Measurements from ENCODE around the gene PLPPR2. TPM values are rescaled to one million over a fixed set of nuclear protein-coding genes. Genes with fewer than 3 reads are reported as not detected.
A peak's percentile ranks its signal among the peaks of the same experiment; 100 is the strongest.
"Not testable (repeated sequence)": the region's sequence is repeated elsewhere in the genome, so short reads cannot be mapped to it uniquely, and the experiment has no call there.

PLPPR2 gene, protein sequence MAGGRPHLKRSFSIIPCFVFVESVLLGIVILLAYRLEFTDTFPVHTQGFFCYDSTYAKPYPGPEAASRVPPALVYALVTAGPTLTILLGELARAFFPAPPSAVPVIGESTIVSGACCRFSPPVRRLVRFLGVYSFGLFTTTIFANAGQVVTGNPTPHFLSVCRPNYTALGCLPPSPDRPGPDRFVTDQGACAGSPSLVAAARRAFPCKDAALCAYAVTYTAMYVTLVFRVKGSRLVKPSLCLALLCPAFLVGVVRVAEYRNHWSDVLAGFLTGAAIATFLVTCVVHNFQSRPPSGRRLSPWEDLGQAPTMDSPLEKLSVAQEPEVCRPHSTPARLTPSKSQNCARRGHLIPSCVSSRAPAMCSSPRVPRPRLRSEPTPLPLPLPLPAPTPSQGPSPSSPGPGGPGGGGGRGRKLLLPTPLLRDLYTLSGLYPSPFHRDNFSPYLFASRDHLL
- 13.7 TPM for total RNA-seq
- long read RNA-seq, partial matches to known transcripts: 10 of 24 reads
- long read RNA-seq, other reads (novel, unspliced or antisense): 10 of 24 reads

DNA sequence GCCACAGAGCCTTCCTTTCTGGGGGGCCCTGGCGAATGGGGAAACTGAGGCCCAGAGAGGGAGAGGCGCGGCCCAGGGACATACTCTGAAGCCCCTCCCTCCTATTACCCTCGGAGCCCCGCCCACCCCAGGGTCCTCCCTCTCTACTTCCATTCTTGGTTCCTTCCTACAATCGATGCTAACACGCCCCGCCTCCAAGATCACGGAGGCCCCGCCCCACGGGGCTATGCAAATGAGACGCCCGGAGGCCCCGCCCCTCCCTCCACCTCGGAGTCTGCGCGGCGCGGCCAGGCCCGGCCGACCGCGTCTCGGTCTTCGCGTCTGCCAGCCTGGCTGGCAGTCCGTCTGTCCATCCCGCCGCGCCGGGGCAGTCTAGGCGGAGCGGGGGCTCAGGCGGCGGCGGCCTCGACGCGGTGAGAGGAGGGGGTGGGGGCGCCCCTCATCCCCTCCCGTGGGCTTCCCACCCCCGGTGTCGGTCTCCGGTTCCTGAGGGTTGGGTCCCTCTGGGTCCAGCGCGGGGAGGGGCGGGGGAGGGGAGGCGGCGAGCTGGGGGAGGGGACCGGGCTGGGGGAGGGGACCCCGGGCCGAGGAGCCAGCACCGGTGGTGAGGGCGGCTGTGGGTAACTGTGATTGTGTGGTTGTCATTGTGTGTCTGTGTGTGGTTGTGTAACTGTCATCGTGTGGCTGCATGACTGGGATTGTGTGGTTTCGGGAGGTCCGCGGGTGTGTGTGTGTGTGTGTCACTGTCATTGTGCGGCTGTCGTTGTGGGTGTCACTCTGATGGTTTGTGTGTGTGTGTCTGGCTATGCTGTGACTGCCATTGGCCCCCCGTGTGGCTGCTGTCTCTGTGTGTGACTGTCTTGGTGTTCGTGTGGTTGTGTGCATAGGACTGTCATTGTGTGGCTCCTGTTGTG lies at the start of gene PLPPR2:
TSS of gene PLPPR2 (plus strand) at position 273 of the 914 bp plus-strand sequence. CDS start 2,242 bp downstream, outside the sequence.
- peak; percentile 98 for DNase-seq
- peak; percentile 98 for ATAC-seq (ENCODE audit: poor library complexity)
- intact Hi-C loops (cut with DNase I): no loop called here

- no peak for DNase-seq
- intact Hi-C loops (cut with DNase I): no loop called here
- ATAC-seq (ENCODE audit: poor library complexity): no peak
Observed at GRCh38 chr19:11306337-11306736, 48.9 kb upstream of the PLPPR2 start.

GRCh38 chr19:11320278-11320995 lies 34.8 kb upstream of the PLPPR2 start:
- intact Hi-C loops (cut with DNase I); DNase-seq; ATAC-seq (ENCODE audit: poor library complexity): not testable (repeated sequence)

DNA sequence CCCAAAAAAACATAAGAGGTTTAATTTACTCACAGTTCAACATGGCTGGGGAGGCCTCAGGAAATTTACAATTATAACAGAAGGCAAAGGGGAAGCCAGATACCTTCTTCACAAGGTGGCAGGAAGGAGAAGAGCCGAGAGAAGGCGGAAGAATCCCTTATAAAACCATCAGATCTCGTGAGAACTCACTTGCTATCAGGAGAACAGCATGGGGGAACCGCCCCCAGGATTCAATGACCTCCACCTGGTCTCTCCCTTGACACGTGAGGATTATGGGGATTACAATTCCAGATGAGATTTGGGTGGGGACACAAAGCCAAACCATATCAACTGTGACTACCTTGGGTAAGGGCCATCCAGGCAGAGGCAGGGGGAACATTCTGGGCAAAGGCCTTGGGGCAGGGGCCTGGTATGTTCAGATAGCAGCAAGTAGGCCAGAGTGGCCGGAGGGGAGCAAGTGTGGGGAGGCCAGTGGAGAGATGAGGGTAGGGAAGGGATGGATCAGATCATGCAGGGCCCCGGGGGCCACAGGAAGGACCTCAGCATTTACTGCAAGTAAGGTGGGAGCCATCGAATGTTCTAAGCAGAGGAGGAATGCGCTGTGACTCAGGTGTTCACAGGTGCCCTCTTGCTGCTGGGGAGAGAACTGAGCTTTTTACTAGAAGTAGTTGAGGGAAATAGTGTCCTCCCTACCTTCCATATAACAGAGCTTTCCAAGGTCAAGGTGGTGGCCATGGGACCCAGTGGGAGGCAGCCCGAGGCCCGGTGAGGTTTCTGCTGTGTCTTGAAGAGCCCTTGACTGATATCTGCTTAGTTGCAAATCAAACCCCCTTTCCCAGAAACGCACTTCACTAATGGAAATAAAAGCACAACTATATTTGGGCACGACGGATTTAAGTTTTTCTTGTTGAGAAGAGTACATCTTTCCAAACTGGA lies 33.8 kb upstream of the PLPPR2 start:
- ATAC-seq (ENCODE audit: poor library complexity): no peak
- intact Hi-C loops (cut with DNase I): no loop called here
- DNase-seq: no peak

- ATAC-seq (ENCODE audit: poor library complexity): no peak
Observed at GRCh38 chr19:11322269-11323024, 32.8 kb upstream of the PLPPR2 start.

DNA sequence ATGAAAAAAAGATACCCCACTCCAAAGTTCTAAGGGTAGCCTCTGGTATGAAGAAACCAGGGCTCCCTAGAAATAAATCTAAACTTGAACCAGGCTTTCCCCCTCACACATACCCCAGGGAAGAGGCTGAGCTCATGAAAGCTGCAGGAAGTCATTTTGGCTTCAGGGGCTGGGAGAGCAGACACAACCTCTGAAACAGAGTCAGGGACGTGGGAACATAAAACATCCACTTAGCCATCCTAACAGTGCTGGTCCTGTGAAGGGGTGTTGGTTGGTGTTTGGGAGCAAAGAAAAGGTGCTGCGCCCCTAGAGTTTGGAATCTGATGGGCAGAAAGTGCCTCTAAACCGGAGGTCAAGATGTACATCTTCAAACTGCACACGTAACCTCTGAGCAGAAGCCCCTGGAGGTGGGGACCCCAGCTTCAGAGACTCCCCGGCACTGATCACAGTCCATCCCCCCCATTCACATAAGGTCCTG lies 31.6 kb upstream of the PLPPR2 start:
- no peak for DNase-seq
- ATAC-seq (ENCODE audit: poor library complexity): peak; percentile 13
- intact Hi-C loops (cut with DNase I): no loop called here

More at GRCh38 chr19:11322269-11323024, 32.8 kb upstream of the PLPPR2 start:
- no peak for DNase-seq
- intact Hi-C loops (cut with DNase I): no loop called here

DNA sequence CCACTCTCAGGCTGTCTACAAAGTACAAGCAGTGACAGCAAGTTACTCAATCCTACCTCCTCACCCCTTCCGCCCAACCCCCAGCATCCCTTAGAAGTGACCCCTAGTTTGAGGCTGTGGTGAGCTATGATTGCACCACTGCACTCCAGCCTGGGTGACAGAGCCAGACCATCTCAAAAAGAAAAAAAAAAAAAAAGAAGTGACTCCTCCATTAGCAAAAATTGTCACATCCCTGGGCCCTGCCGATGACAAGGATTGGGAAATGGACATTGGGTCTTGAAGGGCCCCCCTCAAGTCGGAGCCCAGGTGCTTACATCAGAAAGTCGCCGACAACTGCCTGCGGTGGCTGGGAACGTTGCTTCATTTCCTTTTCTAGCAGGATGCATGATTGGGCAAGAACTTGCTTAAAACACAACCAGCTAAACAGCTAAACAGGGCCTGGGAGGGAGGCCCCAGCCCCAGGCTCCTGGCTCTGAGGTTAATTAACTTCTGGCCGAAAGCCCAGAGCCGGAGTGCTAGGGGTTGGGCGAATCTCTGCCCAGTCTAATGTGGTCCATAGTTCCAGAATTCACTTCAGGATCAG lies 31.1 kb upstream of the PLPPR2 start:
- ATAC-seq (ENCODE audit: poor library complexity): peak; percentile 93
- DNase-seq: peak; percentile 86
- intact Hi-C loops (cut with DNase I): no loop called here

DNA sequence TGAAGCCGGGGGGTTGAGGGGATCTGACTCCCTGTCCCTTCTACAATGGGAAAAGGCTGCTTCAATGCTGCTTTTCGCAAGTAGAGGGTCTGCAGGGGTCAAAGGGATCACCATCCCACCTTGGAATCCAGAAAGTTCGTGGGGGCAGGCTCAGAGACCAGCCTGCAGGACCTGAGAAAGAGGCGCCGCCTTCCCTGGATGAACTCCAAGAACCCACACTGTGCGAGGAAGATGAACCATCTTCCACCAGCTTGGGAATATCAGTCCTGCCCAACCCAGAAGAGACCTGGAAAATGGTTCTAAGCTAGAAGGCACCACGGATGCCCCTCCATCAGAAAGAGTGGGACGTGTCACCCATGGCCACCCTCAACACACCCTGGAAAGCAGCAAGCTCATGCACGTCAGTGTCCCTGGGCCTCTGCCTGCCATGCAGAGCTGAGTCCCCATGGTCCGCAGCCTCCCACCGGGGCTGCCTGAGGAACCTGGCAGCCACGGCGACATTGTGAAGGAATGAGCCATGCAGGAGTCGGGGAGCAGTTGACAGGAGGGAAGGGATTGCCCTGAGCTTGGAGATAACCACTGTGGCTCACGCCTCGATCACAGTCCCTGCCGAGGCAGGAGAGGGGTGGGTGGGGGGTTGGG lies 30.4 kb upstream of the PLPPR2 start:
- DNase-seq: peak; percentile 44
- intact Hi-C loops (cut with DNase I): no loop called here
- no peak for ATAC-seq (ENCODE audit: poor library complexity)

- ATAC-seq (ENCODE audit: poor library complexity) (no peak), DNase-seq (no peak)
- intact Hi-C loops (cut with DNase I): no loop called here
Observed at GRCh38 chr19:11325544-11325943, 29.7 kb upstream of the PLPPR2 start.

DNA sequence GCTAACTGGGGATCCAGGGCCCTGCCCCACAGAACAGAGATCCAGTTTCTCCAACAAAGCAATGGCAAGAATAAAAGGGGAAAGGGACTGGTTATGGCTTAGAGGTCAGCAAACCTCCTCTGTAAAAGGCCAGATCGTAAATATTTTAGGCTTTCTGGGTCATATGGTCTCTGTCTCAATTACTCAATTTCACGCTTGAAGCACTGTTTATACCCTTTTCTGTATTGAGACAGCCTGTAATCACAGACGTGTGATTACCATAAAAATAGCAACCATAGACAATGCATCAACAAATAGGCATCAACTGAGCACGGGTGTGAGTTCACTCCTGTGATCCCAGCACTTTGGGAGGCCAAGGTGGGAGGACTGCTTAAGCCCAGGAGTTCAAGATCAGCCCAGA lies 25.1 kb upstream of the PLPPR2 start:
- intact Hi-C loops (cut with DNase I): no loop called here
- no peak for ATAC-seq (ENCODE audit: poor library complexity)
- DNase-seq: no peak

- DNase-seq: no peak
- intact Hi-C loops (cut with DNase I): no loop called here
- ATAC-seq (ENCODE audit: poor library complexity): no peak
Observed at GRCh38 chr19:11331502-11331901, 23.7 kb upstream of the PLPPR2 start.

DNA sequence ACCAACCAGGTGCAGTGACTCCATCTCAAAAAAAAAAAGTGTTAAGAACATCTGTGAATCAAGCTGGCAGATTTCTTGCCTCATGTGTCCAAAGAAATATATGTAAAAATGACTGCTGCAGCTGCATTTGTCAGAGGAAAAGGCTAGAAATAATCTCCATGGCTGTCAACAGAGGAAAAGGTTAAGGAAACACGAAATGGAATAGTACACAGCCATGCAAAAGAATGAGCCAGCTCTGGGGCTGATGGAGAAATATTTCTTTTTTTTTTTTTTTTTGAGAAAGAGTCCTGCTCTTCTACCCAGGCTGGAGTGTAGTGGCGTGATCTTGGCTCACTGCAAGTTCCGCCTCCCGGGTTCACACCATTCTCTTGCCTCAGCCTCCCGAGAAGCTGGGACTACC lies 22.4 kb upstream of the PLPPR2 start:
- no peak for ATAC-seq (ENCODE audit: poor library complexity)
- intact Hi-C loops (cut with DNase I): no loop called here
- no peak for DNase-seq

DNA sequence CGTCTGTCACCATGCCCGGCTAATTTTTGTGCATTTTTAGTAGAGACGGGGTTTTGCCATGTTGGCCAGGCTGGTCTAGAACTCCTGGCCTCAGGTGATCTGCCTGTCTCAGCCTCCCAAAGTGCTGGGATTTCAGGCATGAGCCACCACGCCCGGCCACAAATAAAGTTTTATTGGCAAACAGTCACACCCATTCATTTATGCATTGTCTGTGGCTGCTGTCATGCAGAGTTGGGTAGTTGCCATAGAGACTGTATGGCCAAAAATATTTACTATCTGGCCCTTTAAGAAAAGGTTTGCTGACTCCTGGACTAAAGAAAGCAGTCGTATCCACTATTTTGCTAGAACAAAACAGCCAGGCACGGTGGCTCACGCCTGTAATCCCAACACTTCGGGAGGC lies 21.4 kb upstream of the PLPPR2 start:
- DNase-seq; ATAC-seq (ENCODE audit: poor library complexity); intact Hi-C loops (cut with DNase I): not testable (repeated sequence)

- DNase-seq: no peak
- intact Hi-C loops (cut with DNase I): no loop called here
Observed at GRCh38 chr19:11335449-11336146, 19.6 kb upstream of the PLPPR2 start.

GRCh38 chr19:11337080-11337479 lies 18.2 kb upstream of the PLPPR2 start:
- DNase-seq: no peak
- intact Hi-C loops (cut with DNase I): no loop called here

More at GRCh38 chr19:11335449-11336146, 19.6 kb upstream of the PLPPR2 start:
- no peak for ATAC-seq (ENCODE audit: poor library complexity)

More at GRCh38 chr19:11337080-11337479, 18.2 kb upstream of the PLPPR2 start:
- no peak for ATAC-seq (ENCODE audit: poor library complexity)

Measured in Right ventricle myocardium superior (tissue), 1 donor.